GM12878 (cell line): ENCODE data around the gene HES7. TPM values are rescaled to one million over a fixed set of nuclear protein-coding genes. Genes with fewer than 3 reads are reported as not detected.

Experiments
- ATAC-seq: fragments of 200-7000 bp; cut with Tn5 transposase; 3 replicates; pipeline ENCODE4 v1.9.1; 2020; ENCODE audit warnings: mild to moderate bottlenecking, moderate library complexity
- BruUV-seq: library from RNA; stranded (reverse); fragments of 400-500 nt; replicated peaks from 2 replicates; lab custom pipeline; 2021; lab: Mats Ljungman, UMichigan
- CTCF ChIA-PET: fragments of 300-600 bp; sonication (Branson Sonifier 250); formaldehyde crosslinking; extraction: SDS; loops from one replicate; lab custom pipeline; 2021; ENCODE audit warnings: inconsistent platforms; lab: Yijun Ruan, JAX
- POLR2A ChIA-PET: fragments of 350-600 bp; formaldehyde crosslinking; extraction: SDS; loops from one replicate; lab custom pipeline; 2021; ENCODE audit warnings: inconsistent platforms; lab: Charles Lee
- RAD21 ChIA-PET: fragments of 300-600 bp; sonication (Branson Sonifier 250); formaldehyde crosslinking; loops from one replicate; lab custom pipeline; 2023; ENCODE audit warnings: antibody characterized with exemption; ENCODE audit not compliant: unreplicated experiment; lab: Charles Lee
- SMC1A ChIA-PET: fragments of 300-600 bp; sonication (Branson Sonifier 250); formaldehyde crosslinking; loops from one replicate; lab custom pipeline; 2023; ENCODE audit not compliant: unreplicated experiment, uncharacterized antibody; lab: Charles Lee
- DNase-seq: peaks from one replicate; pipeline ENCODE4 v3.0.0-alpha.2; 2011; ENCODE audit warnings: low read depth, low spot score
- FAIRE-seq: peaks from 3 replicates; lab custom pipeline; 2011; peaks lifted over from hg19 to GRCh38; lab: Jason Lieb, UNC
- H2AFZ ChIP-seq: 2 replicates; pipeline ENCODE4 v1.6.0; 2011; ENCODE audit warnings: low read depth, low read length, control low read depth; ENCODE audit not compliant: control insufficient read depth
- H3K27ac ChIP-seq: 2 replicates; pipeline ENCODE4 v1.5.1; 2011; ENCODE audit warnings: control low read depth; ENCODE audit not compliant: control insufficient read depth, insufficient read depth
- H3K27me3 ChIP-seq, 2 experiments: replicated peaks in 1 of 2; 2 replicates each; pipeline versions ENCODE4 v1.6.0 to v1.6.1; 2011; ENCODE audit warnings: low read length in 1 of 2; ENCODE audit not compliant: control insufficient read depth in 2 of 2, insufficient read depth in 2 of 2
- H3K36me3 ChIP-seq, 2 experiments: 2 replicates each; pipeline ENCODE4 v1.5.1; 2011; ENCODE audit warnings: low read length in 1 of 2; ENCODE audit not compliant: control insufficient read depth in 2 of 2, insufficient read depth in 2 of 2
- H3K4me1 ChIP-seq: 2 replicates; pipeline ENCODE4 v1.6.1; 2011; ENCODE audit warnings: mild to moderate bottlenecking, low read length, moderate library complexity, mixed read lengths; ENCODE audit not compliant: control insufficient read depth, insufficient read depth
- H3K4me2 ChIP-seq: 2 replicates; pipeline ENCODE4 v1.6.0; 2011; ENCODE audit warnings: control low read depth; ENCODE audit not compliant: control insufficient read depth, insufficient read depth
- H3K4me3 ChIP-seq: fragments of 200-600 bp; sonication (generic); 2 replicates; pipeline ENCODE4 v1.5.1; 2016
- H3K79me2 ChIP-seq: 2 replicates; pipeline ENCODE4 v1.6.0; 2011; ENCODE audit warnings: low read length; ENCODE audit not compliant: control insufficient read depth, insufficient read depth
- H3K9ac ChIP-seq: 2 replicates; pipeline ENCODE4 v1.8.0; 2011; ENCODE audit warnings: low read length, control low read depth, mixed read lengths; ENCODE audit not compliant: control insufficient read depth, insufficient read depth
- H3K9me3 ChIP-seq: replicated peaks from 3 replicates; pipeline ENCODE4 v1.5.1; 2011; ENCODE audit warnings: mild to moderate bottlenecking, low read length; ENCODE audit not compliant: control insufficient read depth, insufficient read depth
- H4K20me1 ChIP-seq: 2 replicates; pipeline ENCODE4 v1.6.0; 2011; ENCODE audit not compliant: control insufficient read depth, insufficient read depth
- BCL3 ChIP-seq: IDR thresholded peaks from 2 replicates; pipeline ENCODE4 v1.6.1; 2011; ENCODE audit warnings: borderline replicate concordance, low read depth, mild to moderate bottlenecking, moderate library complexity, low read length; ENCODE audit not compliant: insufficient read depth, poor library complexity, severe bottlenecking
- BMI1 ChIP-seq: fragments of 450-650 bp; IDR thresholded peaks from 2 replicates; pipeline ENCODE4 v1.6.1; 2016; ENCODE audit warnings: mild to moderate bottlenecking, moderate library complexity, borderline replicate concordance
- BRCA1 ChIP-seq: IDR thresholded peaks from 2 replicates; pipeline ENCODE4 v1.6.1; 2011; ENCODE audit warnings: low read depth, low read length, improper control_type of control experiment
- HDGF ChIP-seq: fragments of 450-650 bp; IDR thresholded peaks from 2 replicates; pipeline ENCODE4 v1.6.1; 2016; ENCODE audit warnings: antibody characterized with exemption
- IRF4 ChIP-seq: IDR thresholded peaks from 2 replicates; pipeline ENCODE4 v1.6.1; 2011; ENCODE audit warnings: low read depth, low read length
- KLF5 ChIP-seq: fragments of 450-650 bp; IDR thresholded peaks from 2 replicates; pipeline ENCODE4 v1.6.1; 2014; ENCODE audit warnings: mild to moderate bottlenecking; ENCODE audit not compliant: partially characterized antibody
- MAX ChIP-seq: IDR thresholded peaks from 2 replicates; pipeline ENCODE4 v1.6.1; 2012; ENCODE audit warnings: low read depth, low read length, improper control_type of control experiment
- MTA3 ChIP-seq: IDR thresholded peaks from 2 replicates; pipeline ENCODE4 v1.6.1; 2012; ENCODE audit warnings: low read length, inconsistent platforms, borderline replicate concordance
- MXI1 ChIP-seq: fragments of 150-350 bp; IDR thresholded peaks from 2 replicates; pipeline ENCODE4 v1.6.1; 2011; ENCODE audit warnings: low read depth, mild to moderate bottlenecking, inconsistent platforms, low read length, improper control_type of control experiment
- POU2F2 ChIP-seq: IDR thresholded peaks from 3 replicates; pipeline ENCODE4 v1.6.1; 2011; ENCODE audit warnings: low read depth, mild to moderate bottlenecking, low read length, borderline replicate concordance
- RB1 ChIP-seq: fragments of 450-650 bp; formaldehyde crosslinking; IDR thresholded peaks from 2 replicates; pipeline ENCODE4 v1.6.1; 2017; ENCODE audit warnings: mild to moderate bottlenecking, borderline replicate concordance
- RCOR1 ChIP-seq: conservative IDR thresholded peaks from 2 replicates; pipeline ENCODE4 v1.6.1; 2012; ENCODE audit warnings: low read depth, low read length, improper control_type of control experiment
- RELB ChIP-seq: fragments of 450-650 bp; IDR thresholded peaks from 2 replicates; pipeline ENCODE4 v1.6.1; 2017; ENCODE audit warnings: low read depth, mild to moderate bottlenecking, moderate library complexity
- RFX5 ChIP-seq: IDR thresholded peaks from 2 replicates; pipeline ENCODE4 v1.6.1; 2011; ENCODE audit warnings: low read depth, low read length, improper control_type of control experiment
- SMAD5 ChIP-seq: IDR thresholded peaks from 2 replicates; pipeline ENCODE4 v1.6.1; 2016; ENCODE audit warnings: antibody characterized with exemption, low read depth
- TBL1XR1 ChIP-seq: IDR thresholded peaks from 2 replicates; pipeline ENCODE4 v1.6.1; 2012; ENCODE audit warnings: low read depth, low read length, improper control_type of control experiment
- WGBS: methylation state at CpG from one replicate; pipeline ENCODE4 v1.1.6; 2016; ENCODE audit warnings: low lambda C conversion rate; ENCODE audit not compliant: insufficient replicate concordance, insufficient coverage; ENCODE audit errors: missing lambda C conversion rate; 5-methylcytosine and 5-hydroxymethylcytosine counted together
- in situ Hi-C: fragments of 300-500 bp; cut with MboI; formaldehyde crosslinking; loops from 9 replicates; pipeline ENCODE4 v1.14.3; 2018; ENCODE audit warnings: mixed read lengths
- intact Hi-C: fragments of 100-400 bp; cut with micrococcal nuclease; formaldehyde crosslinking; loops from one replicate; pipeline ENCODE4 v1.14.2; 2022; ENCODE audit not compliant: unreplicated experiment
- polyA plus RNA-seq, 11 experiments: library from polyadenylated mRNA; depleted of rRNA in 4 of 11; unstranded in 6 of 11; stranded (reverse) in 5 of 11; fragments of >200 nt; fragmentation: Nextera tagmentation in 4 of 11; fragmentation: Illumina TruSeq in 1 of 11; extraction: Ambion mirVana in 4 of 11; extraction: Trizol in 1 of 11; gene quantifications; 1 replicate in 1 of 11; 2 replicates in 10 of 11; pipeline versions ENCODE4 v1.2.1 to v1.2.3, GENCODE V29; 2011 to 2016; ENCODE audit warnings: inconsistent platforms in 2 of 11, missing spikeins in 2 of 11, low read depth in 1 of 11
- total RNA-seq, 4 experiments: library from RNA; depleted of rRNA in 3 of 4; stranded (reverse); fragments of >200 nt in 3 of 4; fragmentation: Illumina TruSeq in 1 of 4; extraction: Trizol in 1 of 4; gene quantifications; 2 replicates each; pipeline versions ENCODE4 v1.2.1 to v1.2.3, GENCODE V29; 2013 to 2021

HES7 gene
- total and polyA plus RNA-seq, 10 of the 15 experiments (the other 5 are each of a cell fraction or from before 2014, with no cell fraction given): 0.07 to 1.3 (median 0.63) TPM; not detected in 4

GRCh38 chr17:8149419-8150193 is 25.7 kb upstream of the HES7 start:
- WGBS: 93% methylated on average over 29 of the region's 29 CpGs

More at GRCh38 chr17:8149419-8150193, 25.7 kb upstream of the HES7 start:
- no peak for DNase-seq
- in situ Hi-C loops (no loop called here), intact Hi-C loops (no loop called here)
- peaks cover 9 to 21% of the 10 kb centered on the region in 2 experiments for H3K36me3 ChIP-seq
- BruUV-seq: no TSS peak
- H3K9me3 ChIP-seq: no peaks in the 10 kb centered on the region
- no peak overlapping the region for H3K4me2 ChIP-seq
- no peaks in the 10 kb centered on the region for H3K27me3 ChIP-seq
- H3K9ac ChIP-seq: no peak overlapping the region
- H3K79me2 ChIP-seq: peaks cover 19% of the 10 kb centered on the region
- FAIRE-seq: no peak
- no peak overlapping the region for H2AFZ ChIP-seq
- H3K4me1 ChIP-seq: peaks cover 15% of the 10 kb centered on the region
- no peaks in the 10 kb centered on the region; the same call in 1 of the 2 replicates for H4K20me1 ChIP-seq
- TF ChIP-seq HDGF (no peak), RB1 (no peak), MAX (no peak), MXI1 (no peak), POU2F2 (no peak), TBL1XR1 (no peak), MTA3 (no peak), BCL3 (no peak), RFX5 (no peak), SMAD5 (no peak), RCOR1 (no peak), RELB (no peak), KLF5 (no peak), IRF4 (no peak), BRCA1 (no peak), BMI1 (no peak)
- POLR2A ChIA-PET: interaction anchor here (1.2 to 3.8 kb wide), 3 partner anchors 10 to 145 kb away, joined by 3 to 29 read pairs (median 4); partner anchors contain the start of gene SLC25A35
- H3K27ac ChIP-seq: no peak overlapping the region
- CTCF ChIA-PET: interaction anchor here (0.7 to 3.4 kb wide), 2 partner anchors 11 kb away, joined by 3 to 29 read pairs; no protein-coding TSS in a partner anchor
- no peak overlapping the region for H3K4me3 ChIP-seq
- RAD21 ChIA-PET: no interaction called here
- ATAC-seq: no peak
- SMC1A ChIA-PET: interaction anchor here (1.8 kb wide), 1 partner anchor 9 kb away, joined by 13 read pairs; no protein-coding TSS in a partner anchor
